GM23338 (cell line): ENCODE data around the gene PRR36. TPM values are rescaled to one million over a fixed set of nuclear protein-coding genes. Genes with fewer than 3 reads are reported as not detected.

Experiments used
- ATAC-seq: fragments of 200-7000 bp; cut with Tn5 transposase; 3 replicates; pipeline ENCODE4 v1.9.1; 2020
- DNase-seq: peaks from one replicate; pipeline ENCODE4 v3.0.0-alpha.2; 2015; ENCODE audit warnings: low spot score
- H2AFZ ChIP-seq: fragments of 200-600 bp; sonication (generic); 2 replicates; pipeline ENCODE4 v1.8.0; 2016; ENCODE audit warnings: antibody characterized with exemption, mild to moderate bottlenecking, moderate library complexity
- H3F3A ChIP-seq: fragments of 200-600 bp; sonication (generic); replicated peaks from 2 replicates; pipeline ENCODE4 v1.8.0; 2017; ENCODE audit warnings: antibody characterized with exemption, mixed run types, low read depth
- H3K27ac ChIP-seq: fragments of 200-600 bp; sonication (generic); 2 replicates; pipeline ENCODE4 v1.6.1; 2016; ENCODE audit warnings: low read depth
- H3K27me3 ChIP-seq: fragments of 200-600 bp; sonication (generic); 2 replicates; pipeline ENCODE4 v1.8.0; 2016; ENCODE audit warnings: mild to moderate bottlenecking, mixed run types, moderate library complexity; ENCODE audit not compliant: insufficient read depth
- H3K36me3 ChIP-seq: fragments of 200-600 bp; sonication (generic); 2 replicates; pipeline ENCODE4 v1.8.0; 2016; ENCODE audit warnings: mild to moderate bottlenecking; ENCODE audit not compliant: insufficient read depth
- H3K4me1 ChIP-seq: fragments of 200-600 bp; sonication (generic); 2 replicates; pipeline ENCODE4 v1.8.0; 2016; ENCODE audit warnings: mild to moderate bottlenecking, moderate library complexity; ENCODE audit not compliant: insufficient read depth
- H3K4me2 ChIP-seq: fragments of 200-600 bp; sonication (generic); 2 replicates; pipeline ENCODE4 v1.7.1; 2017; ENCODE audit warnings: mixed run types
- H3K4me3 ChIP-seq: fragments of 200-600 bp; sonication (generic); 2 replicates; pipeline ENCODE4 v1.6.1; 2016; ENCODE audit warnings: mixed run types
- H3K79me2 ChIP-seq: fragments of 200-600 bp; sonication (generic); replicated peaks from 2 replicates; pipeline ENCODE4 v1.8.0; 2017; ENCODE audit warnings: mild to moderate bottlenecking; ENCODE audit not compliant: insufficient read depth
- H3K9me2 ChIP-seq: fragments of 200-600 bp; sonication (generic); 2 replicates; pipeline ENCODE4 v1.8.0; 2017; ENCODE audit not compliant: insufficient read depth
- H4K20me1 ChIP-seq: fragments of 200-600 bp; sonication (generic); replicated peaks from 2 replicates; pipeline ENCODE4 v1.8.0; 2017; ENCODE audit warnings: mild to moderate bottlenecking; ENCODE audit not compliant: insufficient read depth
- H3K27ac Mint-ChIP-seq: 2 replicates; pipeline ENCODE4 v1.8.0; 2020; ENCODE audit warnings: inconsistent platforms, mild to moderate bottlenecking, moderate library complexity, mixed read lengths
- H3K27me3 Mint-ChIP-seq: 3 replicates; pipeline ENCODE4 v1.8.0; 2022; ENCODE audit warnings: low read depth, mild to moderate bottlenecking, moderate library complexity, mixed read lengths, inconsistent platforms; ENCODE audit not compliant: insufficient read depth, poor library complexity
- H3K36me3 Mint-ChIP-seq: 3 replicates; pipeline ENCODE4 v1.8.0; 2021; ENCODE audit warnings: low read depth, mild to moderate bottlenecking, inconsistent platforms, moderate library complexity, mixed read lengths
- H3K4me1 Mint-ChIP-seq: 3 replicates; pipeline ENCODE4 v1.8.0; 2020; ENCODE audit warnings: mild to moderate bottlenecking, inconsistent platforms, mixed read lengths
- H3K4me3 Mint-ChIP-seq: 3 replicates; pipeline ENCODE4 v1.8.0; 2021; ENCODE audit warnings: moderate library complexity, mild to moderate bottlenecking, inconsistent platforms, mixed read lengths
- H3K9me3 Mint-ChIP-seq: 3 replicates; pipeline ENCODE4 v1.8.0; 2020; ENCODE audit warnings: moderate library complexity, mild to moderate bottlenecking, inconsistent platforms, mixed read lengths
- CTCF ChIP-seq, 2 experiments: fragments of 200-600 bp in 1 of 2; sonication (generic) in 1 of 2; conservative IDR thresholded peaks; 2 replicates each; pipeline versions ENCODE4 v1.5.1 to v1.6.1; 2016 to 2017; ENCODE audit warnings: antibody characterized with exemption in 2 of 2, low read depth in 2 of 2, mild to moderate bottlenecking in 2 of 2, moderate library complexity in 1 of 2
- EZH2 ChIP-seq: fragments of 200-600 bp; sonication (generic); IDR thresholded peaks from one replicate; pipeline ENCODE4 v1.8.0; 2017; ENCODE audit warnings: antibody characterized with exemption, mild to moderate bottlenecking, low read depth; ENCODE audit not compliant: unreplicated experiment
- POLR2AphosphoS5 ChIP-seq: IDR thresholded peaks from 2 replicates; pipeline ENCODE4 v1.6.1; 2016; ENCODE audit warnings: antibody characterized with exemption, low read depth
- STAT1 ChIP-seq: IDR thresholded peaks from one replicate; pipeline ENCODE4 v1.6.1; 2016; ENCODE audit warnings: antibody characterized with exemption; ENCODE audit not compliant: unreplicated experiment
- ZNF114 ChIP-seq: fragments of 250-450 bp; sonication (Bioruptor Pico); IDR thresholded peaks from 2 replicates; pipeline ENCODE4 v1.5.0; 2020; ENCODE audit warnings: mild to moderate bottlenecking, moderate library complexity
- ZNF462 ChIP-seq: fragments of 250-450 bp; sonication (Bioruptor Pico); IDR thresholded peaks from 2 replicates; pipeline ENCODE4 v1.5.0; 2020; ENCODE audit warnings: mild to moderate bottlenecking, moderate library complexity
- polyA plus RNA-seq: library from polyadenylated mRNA; unstranded; fragments of >200 nt; fragmentation: Nextera tagmentation; extraction: Ambion mirVana; gene quantifications from 2 replicates; pipeline ENCODE4 v1.2.1, GENCODE V29; 2016
- total RNA-seq: library from RNA; depleted of rRNA; stranded (reverse); fragments of >200 nt; shearing (Covaris generic); gene quantifications from 2 replicates; pipeline ENCODE4 v1.2.3, GENCODE V29; 2014

Gene PRR36
- total and polyA plus RNA-seq, 2 experiments from 2014 or later = 17.6 to 17.9 TPM

- TF ChIP-seq ZNF462 (no peak), STAT1 (no peak), EZH2 (no peak), ZNF114 (CRISPR knock-in tag) (no peak)
These were observed 18.0 kb downstream of the PRR36 start (continued) for GRCh38 chr19:7856109-7856591.

- Histone ChIP-seq H2AFZ (no peak overlapping the region), H3F3A (no peaks in the 10 kb centered on the region), H3K4me1 (peaks cover 19% of the 10 kb centered on the region; the same call in 1 of the 2 replicates), H3K79me2 (no peaks in the 10 kb centered on the region), H3K9me2 (no peaks in the 10 kb centered on the region), H3K27me3 (peaks cover 2% of the 10 kb centered on the region; the same call in 1 of the 2 replicates), H4K20me1 (no peaks in the 10 kb centered on the region), H3K4me3 (no peak overlapping the region), H3K36me3 (no peaks in the 10 kb centered on the region), H3K27ac (no peak overlapping the region), H3K4me2 (no peak overlapping the region)
- ATAC-seq (no peak), DNase-seq (no peak)
- peaks cover 28% of the 10 kb centered on the region for H3K4me1 Mint-ChIP-seq
- no peak overlapping the region for H3K27ac Mint-ChIP-seq
- H3K27me3 Mint-ChIP-seq = peaks cover 22% of the 10 kb centered on the region
- H3K4me3 Mint-ChIP-seq = no peak overlapping the region; the same call in 2 of the 3 replicates
- no peaks in the 10 kb centered on the region; the same call in 2 of the 3 replicates for H3K36me3 Mint-ChIP-seq
- no peaks in the 10 kb centered on the region for H3K9me3 Mint-ChIP-seq
- no peak for TF ChIP-seq POLR2AphosphoS5
- no peak for TF ChIP-seq ZNF462
- no peak for TF ChIP-seq CTCF (conservative IDR thresholded peaks at IDR 0.05; ENCODE audit: low read depth in 2 of 2)
These were observed 18.6 kb downstream of the PRR36 start for GRCh38 chr19:7855426-7856108.
